ENCODE data around the gene RAB3IL1. TPM values are rescaled to one million over a fixed set of nuclear protein-coding genes. Genes with fewer than 3 reads are reported as not detected.

Gene RAB3IL1
- total RNA-seq, 2 experiments from 2014 or later, result not detected

- Mint-ChIP-seq H3K36me3 (peaks cover 21% of the 10 kb centered on the region), H3K4me1 (no peaks in the 10 kb centered on the region), H3K27ac (no peak overlapping the region), H3K27me3 (no peaks in the 10 kb centered on the region), H3K9me3 (no peaks in the 10 kb centered on the region), H3K4me3 (no peak overlapping the region)
- no peak for DNase-seq
Observed at GRCh38 chr11:61850687-61851086, 66.7 kb downstream of the RAB3IL1 start.

GRCh38 chr11:61848631-61849030, 68.7 kb downstream of the RAB3IL1 start:
- H3K36me3 Mint-ChIP-seq, result peaks cover 24% of the 10 kb centered on the region
- no peaks in the 10 kb centered on the region for H3K27me3 Mint-ChIP-seq
- H3K9me3 Mint-ChIP-seq, result no peaks in the 10 kb centered on the region
- H3K4me3 Mint-ChIP-seq, result no peak overlapping the region
- no peak for DNase-seq
- no peak overlapping the region for H3K27ac Mint-ChIP-seq
- H3K4me1 Mint-ChIP-seq, result no peaks in the 10 kb centered on the region

GRCh38 chr11:61847914-61848581, 69.3 kb downstream of the RAB3IL1 start:
- H3K27ac Mint-ChIP-seq, result no peak overlapping the region
- no peaks in the 10 kb centered on the region for H3K4me1 Mint-ChIP-seq
- H3K9me3 Mint-ChIP-seq, result no peaks in the 10 kb centered on the region
- no peak for DNase-seq
- H3K4me3 Mint-ChIP-seq, result no peak overlapping the region
- peaks cover 22% of the 10 kb centered on the region for H3K36me3 Mint-ChIP-seq
- no peaks in the 10 kb centered on the region for H3K27me3 Mint-ChIP-seq

Other genes with a start within 250 kb of the RAB3IL1 start
- under 1 TPM; 0.12 to 0.22 TPM for gene DAGLA, start 237.2 kb downstream of the RAB3IL1 start, total RNA-seq
- under 1 TPM; 0.68 to 0.70 TPM for gene MYRF, start 164.9 kb downstream of the RAB3IL1 start, total RNA-seq
- 100 to 1,000 TPM; 143 TPM for gene TMEM258, start 125.0 kb downstream of the RAB3IL1 start, total RNA-seq
- 100 to 1,000 TPM; 135 to 140 TPM for gene FEN1, start 124.7 kb downstream of the RAB3IL1 start, total RNA-seq
- gene FADS1, start 100.6 kb downstream of the RAB3IL1 start, total RNA-seq, result 10 to 100 TPM; 18.1 to 18.2 TPM
- gene FADS2, start 89.3 kb downstream of the RAB3IL1 start, total RNA-seq, result 10 to 100 TPM; 65.4 to 65.6 TPM
- gene FADS3, start 26.0 kb downstream of the RAB3IL1 start, total RNA-seq, result 1 to 10 TPM; 5.7 to 6.4 TPM
- gene BEST1, start 32.8 kb upstream of the RAB3IL1 start, total RNA-seq, result 1 to 10 TPM in 1 of 2 experiments, under 1 TPM in 1; 0.58 to 1.0 TPM
- 100 to 1,000 TPM; 821 to 824 TPM for gene FTH1, start 50.1 kb upstream of the RAB3IL1 start, total RNA-seq
- 100 to 1,000 TPM; 105 to 107 TPM for gene INCENP, start 206.4 kb upstream of the RAB3IL1 start, total RNA-seq